HG03066 (cell line): ENCODE data around the gene TGM2.

Experiments
- ATAC-seq: cut with Tn5 transposase; IDR thresholded peaks from one replicate; pipeline ENCODE4 v1.9.1; 2021; ENCODE audit warnings: low read depth; ENCODE audit not compliant: unreplicated experiment

Gene TGM2

DNA sequence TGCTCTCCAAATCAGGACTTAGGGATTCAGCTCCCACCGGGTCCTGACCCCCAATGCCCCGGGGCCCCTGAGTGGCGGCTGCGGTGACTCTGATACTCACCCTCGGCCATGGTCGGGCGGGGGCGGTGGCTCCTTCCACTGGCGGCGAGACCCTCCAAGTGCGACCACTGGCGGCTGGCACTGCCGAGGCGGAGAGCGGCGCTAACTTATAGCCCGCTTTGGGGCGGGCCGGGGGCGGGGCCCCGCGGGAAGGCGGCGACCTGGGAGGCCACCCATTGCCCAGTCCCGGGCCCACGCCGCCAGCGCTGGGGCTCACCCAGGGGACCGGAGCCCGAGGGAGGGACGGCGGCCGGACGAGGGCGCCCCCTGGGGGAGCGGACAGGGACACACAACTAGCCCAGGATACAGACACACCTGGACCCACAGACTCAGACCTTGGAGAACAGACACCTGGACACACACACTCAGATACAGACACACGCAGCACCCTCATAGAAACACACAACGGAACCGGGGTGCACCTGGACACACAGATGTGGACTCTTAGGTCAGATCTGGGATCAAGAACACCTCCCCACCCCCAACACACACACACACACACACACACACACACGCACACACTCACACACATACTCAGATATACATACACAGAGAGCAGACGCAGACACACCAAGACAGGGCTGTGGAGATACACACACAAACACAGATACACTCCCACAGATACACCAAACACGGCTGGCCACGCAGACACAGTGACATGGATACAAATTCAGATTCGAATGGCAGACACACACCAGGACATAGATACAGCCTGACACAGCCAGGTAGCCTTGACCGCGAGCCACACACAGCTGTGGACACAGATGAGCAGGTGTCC lies at the start of gene TGM2:
Gene TGM2 (minus strand): TSS at position 182 of the 877 bp plus-strand sequence. CDS start 72 bp downstream, at position 110.
- ATAC-seq, result no peak

GRCh38 chr20:38214256-38215193 lies 49.5 kb upstream of the TGM2 start:
- ATAC-seq, result no peak

DNA sequence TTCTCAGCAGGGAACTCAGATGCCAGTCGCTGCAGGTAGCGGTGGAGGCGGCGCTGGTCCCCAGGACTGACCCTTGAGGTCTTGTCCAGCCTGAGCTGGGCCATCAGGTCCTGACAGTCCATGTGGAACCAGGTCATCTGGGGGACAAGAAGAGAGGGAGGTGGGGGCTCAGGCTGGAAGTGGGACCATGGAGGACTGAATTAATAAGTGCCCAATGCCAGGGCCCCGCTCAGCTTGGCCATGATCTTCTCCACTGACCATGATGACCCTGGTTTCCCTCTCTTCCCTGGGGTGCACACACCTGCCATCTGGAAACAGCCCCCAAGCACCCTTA lies 48.5 kb upstream of the TGM2 start:
- ATAC-seq, result no peak

DNA sequence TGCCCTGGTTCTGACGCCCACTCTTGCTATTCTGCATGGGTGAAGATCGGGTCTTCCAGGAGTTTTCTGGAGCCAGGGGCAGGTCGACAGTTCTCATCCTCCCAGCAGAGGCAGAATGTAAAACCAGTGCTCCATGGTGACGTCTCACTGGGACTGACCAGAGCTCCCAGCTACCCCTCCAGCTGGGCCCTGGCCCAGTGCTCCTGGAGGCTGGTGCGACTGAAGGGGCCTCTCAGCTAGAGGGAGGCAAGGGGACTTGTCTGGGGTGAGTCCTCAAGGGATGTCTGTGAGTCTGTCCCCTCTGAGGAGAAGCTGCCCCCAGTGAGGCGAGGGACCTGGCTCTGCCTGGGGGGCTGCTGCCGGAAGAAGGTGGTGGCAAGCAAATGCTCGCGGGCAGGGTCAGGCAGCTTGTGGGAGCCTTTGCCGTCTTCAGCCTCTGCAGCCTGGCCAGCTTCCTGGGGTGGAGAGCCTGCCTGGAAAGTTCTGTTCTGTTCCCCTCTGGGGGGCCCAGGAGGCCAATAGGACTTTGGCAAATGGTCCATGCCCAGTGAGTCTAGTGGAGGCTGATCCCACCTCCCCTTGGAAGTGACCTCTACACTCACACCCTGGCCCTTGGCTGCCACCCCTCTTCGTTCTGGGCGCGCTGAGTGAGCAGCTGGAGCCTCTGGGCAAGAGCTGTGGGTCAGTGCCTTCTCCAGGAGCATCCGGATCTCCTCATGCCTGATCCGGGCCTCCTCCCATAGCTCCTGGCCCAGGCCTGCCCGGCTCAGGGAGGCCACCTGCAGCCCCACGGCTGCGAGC lies 47.9 kb upstream of the TGM2 start:
- ATAC-seq, result no peak

- ATAC-seq, result no peak
Measured at GRCh38 chr20:38211200-38212097, 46.4 kb upstream of the TGM2 start.

DNA sequence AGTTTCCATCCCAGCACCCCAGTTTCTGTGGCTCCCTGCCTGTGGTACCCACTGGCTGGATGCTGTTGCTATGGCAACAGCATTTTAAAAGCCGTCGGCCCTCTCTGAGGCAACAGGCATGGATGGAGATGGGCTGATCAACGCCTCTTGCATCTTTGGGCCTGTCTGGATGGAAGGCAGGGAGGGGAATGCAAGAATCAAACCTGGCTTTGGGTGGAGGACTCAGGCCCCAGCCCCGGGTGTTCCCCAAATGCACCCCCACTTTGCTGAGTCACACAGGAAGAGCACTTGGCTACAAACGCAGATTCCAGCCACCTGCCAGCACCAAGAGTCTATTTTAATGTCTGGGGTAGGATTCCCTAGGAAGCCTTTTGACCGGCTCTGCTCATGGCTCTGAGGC lies 45.7 kb upstream of the TGM2 start:
- ATAC-seq, result no peak

DNA sequence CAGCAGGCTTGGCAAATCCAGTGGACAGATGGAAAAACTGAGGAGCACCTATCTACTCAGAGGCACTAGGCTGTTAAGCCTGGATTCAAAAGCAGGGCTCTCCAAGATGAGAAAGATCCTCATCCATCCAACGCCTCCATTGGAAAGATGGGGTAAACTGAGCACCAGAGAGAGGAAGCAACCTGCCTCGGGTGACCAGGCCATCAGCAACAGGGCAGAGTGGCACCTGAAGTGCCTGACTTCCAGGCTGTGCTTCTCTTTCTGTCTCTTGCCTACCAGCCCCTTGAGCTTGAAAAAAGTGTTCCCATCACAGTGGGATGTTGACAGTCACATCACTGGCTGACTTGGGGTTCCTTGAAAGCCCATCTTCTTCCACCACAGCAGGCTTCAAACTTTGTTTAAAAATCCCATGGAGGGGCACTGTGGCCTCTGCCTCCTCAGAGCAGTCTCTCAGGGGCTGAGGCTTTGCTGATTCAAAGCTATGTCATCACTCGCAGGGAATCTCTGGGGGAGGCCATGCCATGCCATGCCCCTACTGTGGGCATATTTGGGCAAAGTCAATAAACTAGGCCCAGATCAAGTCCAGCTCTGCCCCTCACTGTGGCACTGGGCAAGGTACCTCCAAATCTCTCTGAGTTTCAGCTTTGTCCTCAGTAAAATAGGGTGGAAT lies 44.8 kb upstream of the TGM2 start:
- ATAC-seq, result no peak

DNA sequence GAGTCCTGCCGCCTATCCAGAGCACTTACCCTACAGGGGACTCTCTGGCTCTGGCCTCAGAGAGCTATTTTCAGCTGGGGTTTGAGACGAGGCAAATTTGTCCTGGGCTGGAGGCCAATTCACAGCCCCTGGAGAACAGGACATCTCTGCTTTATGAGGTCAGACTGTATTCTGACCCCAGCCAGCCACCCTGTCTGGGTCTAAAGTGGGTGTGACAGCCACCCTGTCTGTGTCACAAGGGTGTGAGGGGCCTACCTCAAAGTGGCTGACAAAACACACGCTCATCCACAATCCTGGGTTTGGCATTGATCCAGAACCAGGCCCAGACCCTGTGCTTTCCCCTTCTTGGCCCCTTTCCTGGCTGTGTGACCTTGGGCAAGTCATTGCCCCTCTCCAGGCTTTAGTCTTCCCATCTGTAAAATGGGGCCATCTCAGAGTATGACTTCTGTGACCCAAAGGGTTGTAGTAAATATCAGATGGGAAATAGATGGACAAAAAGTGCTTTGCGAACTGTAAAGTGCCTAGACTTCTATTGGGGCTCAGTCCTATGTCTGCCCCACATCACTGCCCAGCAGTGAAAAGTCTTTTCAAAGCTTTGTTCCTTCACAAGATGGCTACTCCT lies 44.1 kb upstream of the TGM2 start:
- ATAC-seq, result no peak

DNA sequence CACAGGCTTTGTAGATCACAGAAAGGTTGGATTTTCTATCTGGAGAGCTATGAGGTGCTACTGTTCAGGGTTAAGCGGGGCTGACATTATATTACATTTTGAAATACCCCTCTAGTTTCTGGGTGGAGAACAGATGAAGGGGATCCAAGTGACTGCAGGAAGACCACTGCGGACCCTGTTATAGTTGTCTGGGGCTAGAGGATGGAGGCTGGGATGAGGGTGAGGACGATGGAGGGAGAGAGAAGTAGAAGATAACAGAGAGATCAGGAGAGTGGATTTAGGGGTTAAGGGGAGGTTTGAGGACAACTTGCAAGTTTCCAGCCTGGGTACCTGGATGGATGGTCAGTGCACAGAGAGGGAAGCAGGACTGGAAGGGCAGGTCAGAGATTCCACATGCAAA lies 43.5 kb upstream of the TGM2 start:
- ATAC-seq, result no peak

GRCh38 chr20:38208088-38208487 lies 43.0 kb upstream of the TGM2 start:
- no peak for ATAC-seq

DNA sequence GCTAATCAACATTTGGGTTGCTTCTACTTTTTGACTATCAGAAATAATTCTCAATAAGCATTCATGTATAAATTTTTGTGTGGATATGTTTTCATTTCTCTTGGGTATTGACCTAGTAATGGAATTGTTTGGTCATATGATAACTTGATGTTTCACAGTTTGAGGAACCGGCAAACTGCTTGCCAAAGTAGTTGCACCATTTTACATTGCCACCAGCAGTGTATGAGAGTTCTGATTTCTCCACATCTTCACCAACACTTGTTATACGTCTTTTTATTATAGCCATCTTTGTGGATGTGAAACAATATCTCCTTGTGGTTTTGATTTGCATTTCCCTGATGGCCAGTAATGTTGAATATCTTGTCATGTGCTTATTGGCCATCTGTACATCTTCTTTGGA lies 42.6 kb upstream of the TGM2 start:
- no peak for ATAC-seq

- no peak for ATAC-seq
Measured at GRCh38 chr20:38205001-38205400, 39.9 kb upstream of the TGM2 start.

GRCh38 chr20:38203981-38204357 lies 38.9 kb upstream of the TGM2 start:
- no peak for ATAC-seq

DNA sequence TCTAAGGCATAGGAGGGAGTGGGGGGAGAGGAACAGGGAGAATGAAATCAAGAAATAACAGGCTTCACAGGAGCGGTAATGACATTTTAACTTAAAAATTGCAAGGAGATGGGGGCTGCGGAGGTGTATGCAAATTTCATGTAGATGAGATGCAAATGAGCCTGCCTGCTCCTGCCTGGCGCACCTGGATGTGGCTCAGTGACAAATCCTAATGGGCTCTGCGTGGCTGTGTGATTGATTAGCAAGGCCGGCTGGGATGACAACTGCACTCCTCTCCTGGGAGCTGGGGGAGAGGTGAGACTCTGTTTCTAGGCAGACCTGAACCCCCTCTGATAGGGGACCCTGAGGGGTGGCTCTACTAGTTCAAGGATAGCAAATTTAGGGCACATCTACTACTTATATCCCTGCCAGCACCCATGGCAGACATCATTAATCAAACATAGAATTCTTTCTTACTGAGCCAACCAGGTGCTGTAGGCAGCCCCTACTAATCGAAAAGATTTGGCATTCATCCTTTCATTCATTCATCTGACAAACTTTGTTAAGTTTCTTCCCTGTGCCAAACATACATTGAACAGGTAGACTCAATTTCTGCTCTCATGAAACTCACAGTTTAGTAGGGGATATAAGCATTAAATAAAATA lies 38.4 kb upstream of the TGM2 start:
- no peak for ATAC-seq

GRCh38 chr20:38202982-38203293 lies 37.9 kb upstream of the TGM2 start:
- no peak for ATAC-seq

DNA sequence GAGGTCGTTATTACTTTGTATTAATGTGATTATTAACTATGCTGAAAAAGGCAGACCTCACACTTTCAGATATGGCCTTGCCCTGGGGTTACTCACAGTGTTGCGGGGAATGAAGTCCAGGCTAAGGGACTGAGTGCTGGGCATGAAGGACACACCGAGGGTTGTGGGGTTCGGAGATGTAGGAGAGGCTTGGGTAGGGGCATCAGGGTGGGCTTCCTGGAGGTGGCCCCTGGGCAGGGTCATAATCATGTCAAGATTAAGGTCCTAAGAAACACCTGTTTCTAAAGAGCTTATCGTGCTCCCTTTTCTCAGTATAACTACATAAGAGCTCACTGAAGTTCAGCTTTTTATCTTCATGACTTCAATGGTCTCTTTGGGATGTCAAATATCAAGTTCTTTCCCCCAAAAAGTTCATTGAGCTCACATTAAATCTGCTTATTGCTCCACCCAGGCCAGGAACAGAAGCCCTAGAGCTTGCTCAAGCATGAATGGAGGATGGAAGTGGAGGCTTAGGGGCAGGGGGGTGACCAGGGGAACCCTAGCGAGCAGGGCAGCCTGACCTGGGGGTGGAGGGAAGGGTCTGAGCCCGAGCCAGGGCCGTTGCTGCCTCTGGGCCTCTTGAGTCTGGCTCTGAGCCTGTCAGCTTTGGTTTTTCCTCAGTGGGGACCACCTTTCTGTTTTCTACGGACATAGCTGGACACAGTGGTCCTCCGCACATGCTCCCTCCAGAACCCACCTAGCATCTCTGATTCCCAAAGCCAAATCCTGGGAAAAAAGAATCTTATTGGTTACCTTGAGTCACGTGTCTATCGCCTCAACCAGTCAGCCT lies 37.3 kb upstream of the TGM2 start:
- ATAC-seq, result no peak

GRCh38 chr20:38201356-38201755 lies 36.3 kb upstream of the TGM2 start:
- ATAC-seq, result no peak

DNA sequence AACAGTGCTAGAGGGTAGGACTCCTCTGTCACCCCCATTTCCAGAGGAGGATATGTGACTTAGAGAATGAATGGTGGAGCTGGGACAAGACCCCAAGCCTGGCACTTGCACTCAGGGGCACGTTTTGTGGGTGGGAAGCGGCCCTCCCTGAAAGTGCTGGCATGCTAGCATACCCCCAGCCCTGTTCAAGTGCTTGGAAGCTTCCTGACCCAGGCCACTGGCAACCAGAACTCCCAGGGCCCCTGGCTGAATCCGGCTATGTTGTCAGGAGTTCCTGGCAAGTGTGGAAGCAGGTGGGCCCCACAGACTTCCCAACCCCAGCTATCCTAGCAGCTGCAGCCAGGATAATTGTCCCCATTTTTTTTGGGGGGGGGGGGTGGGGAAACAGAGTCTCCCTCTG lies 35.6 kb upstream of the TGM2 start:
- ATAC-seq, result no peak
